Omental fat pad (tissue), 4 donors: ENCODE measurements around the gene CEP192. TPM values are rescaled to one million over a fixed set of nuclear protein-coding genes. Genes with fewer than 3 reads are reported as not detected.

ENCODE experiments used
- ATAC-seq: fragments of 150-250 bp; one replicate; pipeline ENCODE4 v1.9.1; 2016; ENCODE audit warnings: mild to moderate bottlenecking, moderate library complexity; ENCODE audit not compliant: low FRiP score
- DNase-seq: peaks from one replicate; pipeline ENCODE4 v3.0.0-alpha.2; 2019; ENCODE audit warnings: low spot score
- total RNA-seq, 4 donors: library from RNA; depleted of rRNA; stranded (reverse); fragments of >200 nt; gene quantifications; one replicate each; pipeline ENCODE4 v1.1.0, GENCODE V29; 2016
- TF ChIP-seq, protein P1 (sequence below), 3 donors: fragments of 450-650 bp; IDR thresholded peaks; one replicate each; pipeline ENCODE4 v1.5.1; 2016 to 2017; ENCODE audit warnings: antibody characterized with exemption in 3 of 3, mild to moderate bottlenecking in 3 of 3, moderate library complexity in 2 of 3

CEP192 gene
- total RNA-seq, 4 donors from 2014 or later, result 13.3 to 29.6 (median 15.6) TPM

DNA sequence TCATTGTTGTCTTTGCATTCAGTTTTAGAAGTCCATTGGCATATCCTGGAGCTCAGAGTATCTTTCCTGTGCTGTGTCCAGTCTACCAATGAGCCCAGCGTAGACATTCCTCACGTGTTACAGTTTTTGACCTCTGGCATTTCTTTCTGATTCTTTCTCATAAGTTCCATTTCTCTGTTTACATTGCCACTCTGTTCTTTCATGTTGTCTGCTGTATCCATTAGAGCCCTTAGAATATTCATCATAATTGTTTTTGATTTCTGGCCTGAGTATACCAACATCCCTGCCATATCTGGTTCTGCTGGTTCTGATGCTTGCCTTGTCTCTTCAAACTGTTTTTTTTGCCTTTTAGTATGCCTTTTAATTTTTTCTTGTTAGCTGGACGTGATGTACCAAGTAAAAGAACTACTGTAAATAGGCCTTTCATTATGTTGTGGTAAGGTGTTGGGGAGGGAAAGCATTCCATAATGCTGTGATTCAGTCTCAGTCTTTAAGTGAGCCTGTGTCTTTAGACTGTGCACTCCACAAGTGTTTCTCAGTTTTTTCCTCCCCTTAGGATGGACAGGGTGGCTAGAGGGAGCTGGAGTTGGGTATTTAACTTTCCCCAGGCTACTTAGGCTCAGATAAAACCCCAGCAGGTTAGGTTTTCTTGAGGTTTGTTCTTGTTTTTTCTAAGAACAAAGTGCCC lies 35.6 kb downstream of the CEP192 start:
- ATAC-seq, result no peak
- TF ChIP-seq, protein P1, sequence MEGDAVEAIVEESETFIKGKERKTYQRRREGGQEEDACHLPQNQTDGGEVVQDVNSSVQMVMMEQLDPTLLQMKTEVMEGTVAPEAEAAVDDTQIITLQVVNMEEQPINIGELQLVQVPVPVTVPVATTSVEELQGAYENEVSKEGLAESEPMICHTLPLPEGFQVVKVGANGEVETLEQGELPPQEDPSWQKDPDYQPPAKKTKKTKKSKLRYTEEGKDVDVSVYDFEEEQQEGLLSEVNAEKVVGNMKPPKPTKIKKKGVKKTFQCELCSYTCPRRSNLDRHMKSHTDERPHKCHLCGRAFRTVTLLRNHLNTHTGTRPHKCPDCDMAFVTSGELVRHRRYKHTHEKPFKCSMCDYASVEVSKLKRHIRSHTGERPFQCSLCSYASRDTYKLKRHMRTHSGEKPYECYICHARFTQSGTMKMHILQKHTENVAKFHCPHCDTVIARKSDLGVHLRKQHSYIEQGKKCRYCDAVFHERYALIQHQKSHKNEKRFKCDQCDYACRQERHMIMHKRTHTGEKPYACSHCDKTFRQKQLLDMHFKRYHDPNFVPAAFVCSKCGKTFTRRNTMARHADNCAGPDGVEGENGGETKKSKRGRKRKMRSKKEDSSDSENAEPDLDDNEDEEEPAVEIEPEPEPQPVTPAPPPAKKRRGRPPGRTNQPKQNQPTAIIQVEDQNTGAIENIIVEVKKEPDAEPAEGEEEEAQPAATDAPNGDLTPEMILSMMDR (IDR thresholded peaks at IDR 0.05), result no peak
- DNase-seq, result no peak

DNA sequence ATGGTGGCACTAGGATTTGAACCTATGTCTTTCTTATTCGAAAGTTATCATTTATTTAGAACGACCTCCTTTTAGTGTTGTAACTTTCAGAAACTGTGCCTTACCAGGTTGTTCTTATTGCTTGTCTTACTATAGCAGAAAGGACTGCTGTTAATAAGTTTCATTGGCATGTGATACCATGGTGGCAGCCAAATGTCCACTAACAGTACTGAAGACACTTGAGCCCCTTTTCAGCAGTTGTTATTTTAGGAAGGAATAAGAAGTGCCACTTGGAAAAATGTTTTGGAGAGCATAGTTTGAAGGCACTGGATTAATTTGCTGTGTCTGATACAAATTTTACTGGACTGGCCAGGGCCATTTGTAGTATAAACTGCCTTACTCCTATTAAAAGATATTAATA lies 37.7 kb downstream of the CEP192 start:
- DNase-seq (no peak), ATAC-seq (no peak)
- TF ChIP-seq, protein P1 (IDR thresholded peaks at IDR 0.05), result no peak

DNA sequence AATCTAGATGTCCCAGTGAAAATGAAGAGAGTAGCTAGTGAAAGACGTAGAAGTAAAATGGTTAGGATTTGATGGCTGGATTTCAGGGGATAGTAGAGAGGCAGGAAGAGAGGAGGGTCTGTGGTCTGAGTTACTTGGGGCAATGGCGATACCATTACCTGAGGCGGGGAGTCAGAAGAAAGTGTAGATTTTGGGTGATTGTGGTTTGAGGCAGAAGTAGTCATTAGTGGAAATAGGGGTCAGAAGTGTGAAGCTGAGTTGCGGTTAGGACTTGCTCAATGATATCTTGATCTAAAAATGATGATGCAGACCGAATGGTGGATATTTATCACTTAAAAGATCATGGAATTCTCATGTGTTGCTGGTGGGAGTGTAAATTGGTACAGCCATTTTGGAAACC lies 41.0 kb downstream of the CEP192 start:
- no peak for DNase-seq
- TF ChIP-seq, protein P1 (IDR thresholded peaks at IDR 0.05), result no peak
- no peak for ATAC-seq

DNA sequence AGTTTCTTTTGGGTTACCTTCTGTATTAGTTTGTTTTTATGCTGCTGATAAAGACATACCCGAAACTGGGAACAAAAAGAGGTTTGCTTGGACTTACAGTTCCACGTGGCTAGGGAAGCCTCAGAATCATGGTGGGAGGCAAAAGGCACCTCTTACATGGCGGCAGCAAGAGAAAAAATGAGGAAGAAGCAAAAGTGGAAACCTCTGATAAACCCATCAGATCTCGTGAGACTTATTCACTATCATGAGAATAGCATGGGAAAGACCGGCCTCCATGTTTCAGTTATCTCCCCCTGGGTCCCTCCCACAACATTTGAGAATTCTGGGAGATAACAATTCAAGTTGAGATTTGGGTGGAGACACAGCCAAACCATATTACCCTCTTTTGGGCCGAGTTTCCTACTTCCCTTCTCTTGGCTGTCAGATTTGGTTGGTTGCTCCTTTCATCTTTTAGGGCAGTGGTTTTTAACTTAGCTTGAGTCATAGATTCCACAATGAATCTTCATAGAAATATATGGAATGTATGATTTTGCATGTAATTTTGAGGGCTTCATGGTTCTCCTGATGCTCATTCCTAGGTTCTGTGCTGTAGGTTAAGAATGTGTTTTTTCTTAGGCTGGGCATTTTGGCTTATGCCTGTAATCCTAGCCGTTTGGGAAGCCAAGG lies 44.2 kb downstream of the CEP192 start:
- no peak for DNase-seq
- ATAC-seq, result no peak
- TF ChIP-seq, protein P1 (IDR thresholded peaks at IDR 0.05), result no peak

DNA sequence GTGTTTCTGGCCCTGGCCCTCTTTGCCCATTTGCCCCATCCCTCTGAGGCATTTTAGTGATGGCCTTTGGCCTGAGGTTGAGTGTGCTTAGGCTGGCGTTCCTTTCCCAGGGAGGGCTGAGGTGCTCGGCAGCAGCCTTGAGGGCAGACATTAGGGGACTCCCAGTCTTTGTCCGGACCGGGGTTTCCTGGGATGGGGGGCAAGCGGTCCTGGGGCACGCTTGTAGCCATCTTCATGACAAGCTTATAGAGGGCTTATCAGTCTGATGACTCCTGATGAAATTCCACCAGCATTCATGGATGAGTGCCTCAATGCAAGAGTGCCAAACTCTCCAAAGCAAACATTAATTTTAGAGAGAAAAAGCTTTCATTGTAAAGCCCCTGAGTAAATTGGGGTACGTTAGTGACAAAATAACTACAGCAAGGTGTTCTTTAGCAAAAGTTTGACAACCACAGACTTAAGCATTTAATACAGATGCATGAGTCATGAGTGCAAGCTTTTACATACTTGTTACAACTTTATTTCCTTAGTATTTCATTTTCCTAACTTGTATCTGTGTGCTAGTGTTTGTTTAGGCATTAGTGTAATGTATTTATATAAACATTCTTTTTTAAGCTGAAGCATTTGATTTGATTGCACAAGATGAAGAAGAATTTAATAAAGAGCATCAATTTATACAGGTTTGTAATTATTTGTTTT lies 45.6 kb downstream of the CEP192 start:
- TF ChIP-seq, protein P1 (IDR thresholded peaks at IDR 0.05), result no peak
- DNase-seq, result no peak
- no peak for ATAC-seq

DNA sequence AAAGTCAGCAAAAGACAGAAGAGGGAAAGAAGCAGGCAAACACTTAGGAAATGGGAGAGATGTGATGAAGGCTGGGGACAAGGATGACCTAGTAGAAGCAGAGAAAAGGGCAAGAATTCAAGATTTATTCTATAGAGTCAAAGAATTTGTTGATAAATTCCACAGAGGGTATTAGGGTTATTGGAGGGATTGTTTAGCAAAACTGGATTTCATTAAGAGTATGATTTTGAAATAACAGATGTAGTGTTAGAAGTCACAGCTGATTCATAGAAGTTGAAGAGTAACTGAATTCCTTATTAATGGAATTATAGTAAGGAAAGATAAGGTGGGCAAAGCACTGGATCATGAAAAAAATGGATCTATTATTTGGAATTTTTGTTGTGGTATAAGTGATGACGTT lies 48.6 kb downstream of the CEP192 start:
- DNase-seq (no peak), ATAC-seq (no peak)
- TF ChIP-seq, protein P1 (IDR thresholded peaks at IDR 0.05), result no peak
